A549 (cell line): ENCODE data around the gene CYP27B1.

Experiments used
- CBX2 ChIP-seq: fragments of 200-600 bp; sonication (generic); IDR thresholded peaks from 2 replicates; pipeline ENCODE4 v1.6.1; 2016; ENCODE audit warnings: low read depth, mild to moderate bottlenecking, borderline replicate concordance
- CEBPB ChIP-seq, 2 experiments: fragments of >200 bp in 1 of 2; sonication (Bioruptor Twin) in 1 of 2; formaldehyde crosslinking in 1 of 2; IDR thresholded peaks; 2 replicates each; pipeline ENCODE4 v1.6.1; 2012 to 2016
- FOSB ChIP-seq: fragments of 250-450 bp; sonication (Bioruptor Pico); IDR thresholded peaks from 2 replicates; pipeline ENCODE4 v1.5.0; 2020; ENCODE audit warnings: mild to moderate bottlenecking, moderate library complexity
- MAFK ChIP-seq: fragments of 450-650 bp; IDR thresholded peaks from 2 replicates; pipeline ENCODE4 v1.6.1; 2014; ENCODE audit not compliant: partially characterized antibody
- MYC ChIP-seq: IDR thresholded peaks from 2 replicates; pipeline ENCODE4 v1.6.1; 2012; ENCODE audit warnings: mild to moderate bottlenecking, inconsistent platforms, low read length, improper control_type of control experiment, borderline replicate concordance
- PBX3 ChIP-seq: IDR thresholded peaks from 2 replicates; pipeline ENCODE4 v1.6.1; 2012
- RAD21 ChIP-seq, 2 experiments: fragments of >200 bp in 1 of 2; sonication (Bioruptor Twin) in 1 of 2; formaldehyde crosslinking in 1 of 2; IDR thresholded peaks in 1 of 2; conservative IDR thresholded peaks in 1 of 2; 2 replicates in 1 of 2; 3 replicates in 1 of 2; pipeline ENCODE4 v1.6.1; 2012 to 2018; ENCODE audit warnings: inconsistent platforms in 1 of 2
- RARB ChIP-seq: fragments of 250-450 bp; sonication (Bioruptor Pico); IDR thresholded peaks from 2 replicates; pipeline ENCODE4 v1.8.0; 2021; ENCODE audit warnings: mild to moderate bottlenecking, moderate library complexity
- RCOR1 ChIP-seq: fragments of 150-350 bp; IDR thresholded peaks from 2 replicates; pipeline ENCODE4 v1.6.1; 2014; ENCODE audit warnings: antibody characterized with exemption, low read length, low read depth
- REST ChIP-seq: fragments of 200-600 bp; sonication (generic); IDR thresholded peaks from 2 replicates; pipeline ENCODE4 v1.6.1; 2016; ENCODE audit warnings: antibody characterized with exemption, mild to moderate bottlenecking, moderate library complexity
- SMC3 ChIP-seq: fragments of >200 bp; sonication (Bioruptor Twin); formaldehyde crosslinking; IDR thresholded peaks from 3 replicates; pipeline ENCODE4 v1.6.1; 2018; ENCODE audit warnings: inconsistent platforms
- TP53 ChIP-seq: fragments of 250-450 bp; sonication (Bioruptor Pico); IDR thresholded peaks from 2 replicates; pipeline ENCODE4 v1.5.0; 2021; ENCODE audit warnings: mild to moderate bottlenecking, moderate library complexity
- TF ChIP-seq, protein P1 (sequence below): fragments of >200 bp; sonication (Bioruptor Twin); formaldehyde crosslinking; IDR thresholded peaks from 3 replicates; pipeline ENCODE4 v1.5.1; 2016

DNA sequence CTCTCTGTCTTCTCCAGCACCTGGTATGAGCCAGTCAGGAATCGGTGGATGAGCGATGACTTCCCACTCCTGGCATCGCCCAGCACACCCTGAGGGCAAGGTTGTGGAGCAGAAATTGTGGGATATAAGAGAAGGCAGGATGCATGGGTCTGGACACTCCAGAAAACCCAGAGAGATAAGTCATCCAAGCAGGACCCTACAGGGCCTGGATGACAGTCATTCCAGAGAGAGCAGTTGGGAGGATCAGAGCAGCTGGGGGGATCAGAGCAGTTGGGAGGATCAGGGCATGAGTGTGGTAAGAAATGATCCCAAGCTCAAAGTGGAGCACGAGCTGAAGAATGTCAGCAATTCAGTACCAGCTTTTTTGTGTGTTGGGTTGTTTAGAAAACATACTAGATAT is 32.3 kb downstream of the CYP27B1 start:
- TF ChIP-seq RAD21 (conservative IDR thresholded peaks at IDR 0.05 in 1 of 2, IDR thresholded peaks at IDR 0.05 in 1 of 2) (no peak), PBX3 (no peak), CBX2 (no peak), TP53 (no peak), FOSB (no peak), RARB (no peak), MAFK (no peak), SMC3 (no peak), RCOR1 (no peak), REST (no peak), CEBPB (IDR thresholded peaks at IDR 0.05) (no peak), MYC (no peak)
- TF ChIP-seq, protein P1, sequence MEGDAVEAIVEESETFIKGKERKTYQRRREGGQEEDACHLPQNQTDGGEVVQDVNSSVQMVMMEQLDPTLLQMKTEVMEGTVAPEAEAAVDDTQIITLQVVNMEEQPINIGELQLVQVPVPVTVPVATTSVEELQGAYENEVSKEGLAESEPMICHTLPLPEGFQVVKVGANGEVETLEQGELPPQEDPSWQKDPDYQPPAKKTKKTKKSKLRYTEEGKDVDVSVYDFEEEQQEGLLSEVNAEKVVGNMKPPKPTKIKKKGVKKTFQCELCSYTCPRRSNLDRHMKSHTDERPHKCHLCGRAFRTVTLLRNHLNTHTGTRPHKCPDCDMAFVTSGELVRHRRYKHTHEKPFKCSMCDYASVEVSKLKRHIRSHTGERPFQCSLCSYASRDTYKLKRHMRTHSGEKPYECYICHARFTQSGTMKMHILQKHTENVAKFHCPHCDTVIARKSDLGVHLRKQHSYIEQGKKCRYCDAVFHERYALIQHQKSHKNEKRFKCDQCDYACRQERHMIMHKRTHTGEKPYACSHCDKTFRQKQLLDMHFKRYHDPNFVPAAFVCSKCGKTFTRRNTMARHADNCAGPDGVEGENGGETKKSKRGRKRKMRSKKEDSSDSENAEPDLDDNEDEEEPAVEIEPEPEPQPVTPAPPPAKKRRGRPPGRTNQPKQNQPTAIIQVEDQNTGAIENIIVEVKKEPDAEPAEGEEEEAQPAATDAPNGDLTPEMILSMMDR, result no peak
